ENCODE data around the gene TMEM158.

The TMEM158 gene

GRCh38 chr3:45198264-45199260 is 27.5 kb downstream of the TMEM158 start:
- no peak for DNase-seq

DNA sequence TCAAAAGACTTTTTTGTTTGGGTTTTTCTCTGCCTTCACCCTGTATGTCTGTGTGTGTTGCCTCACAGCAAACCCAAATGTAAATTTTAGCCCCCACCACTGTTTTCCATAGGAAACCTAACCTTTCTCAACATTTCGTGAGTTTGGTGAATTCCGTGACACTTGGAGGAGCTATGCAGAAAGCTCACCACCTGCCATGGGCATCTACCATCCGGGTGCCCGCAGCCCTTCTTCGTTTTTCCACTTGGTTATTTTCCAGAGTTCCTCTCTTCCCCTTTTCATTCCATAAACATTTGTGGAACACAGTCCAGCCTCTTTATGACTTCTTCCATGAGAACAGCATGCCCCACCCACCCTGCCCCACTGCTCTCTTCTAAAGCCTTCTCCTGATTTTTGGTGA is 31.3 kb downstream of the TMEM158 start:
- no peak for DNase-seq

DNA sequence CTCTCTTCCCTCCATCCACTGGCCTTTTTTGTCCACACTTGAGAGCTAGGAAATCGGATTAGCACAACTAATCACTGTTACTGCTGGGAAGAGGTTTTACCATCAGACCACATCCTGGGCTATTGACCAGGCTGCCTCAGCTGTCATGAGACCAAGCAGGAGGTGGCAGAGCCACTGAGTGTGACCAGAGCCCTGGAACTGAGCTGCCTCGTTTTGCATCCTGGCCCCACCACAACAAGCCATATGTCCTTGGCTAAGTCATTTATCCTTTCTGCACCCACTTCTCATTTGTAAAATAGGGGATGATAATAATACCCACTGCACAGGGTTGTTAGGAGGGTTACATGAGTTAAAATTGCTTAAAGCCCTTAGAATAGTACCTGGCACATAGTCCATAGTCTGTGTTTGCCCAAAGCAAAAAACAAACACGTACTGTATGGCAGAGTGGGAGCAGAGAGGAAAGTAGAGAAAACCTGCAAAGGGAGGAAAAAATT is 34.1 kb downstream of the TMEM158 start:
- no peak for DNase-seq

DNA sequence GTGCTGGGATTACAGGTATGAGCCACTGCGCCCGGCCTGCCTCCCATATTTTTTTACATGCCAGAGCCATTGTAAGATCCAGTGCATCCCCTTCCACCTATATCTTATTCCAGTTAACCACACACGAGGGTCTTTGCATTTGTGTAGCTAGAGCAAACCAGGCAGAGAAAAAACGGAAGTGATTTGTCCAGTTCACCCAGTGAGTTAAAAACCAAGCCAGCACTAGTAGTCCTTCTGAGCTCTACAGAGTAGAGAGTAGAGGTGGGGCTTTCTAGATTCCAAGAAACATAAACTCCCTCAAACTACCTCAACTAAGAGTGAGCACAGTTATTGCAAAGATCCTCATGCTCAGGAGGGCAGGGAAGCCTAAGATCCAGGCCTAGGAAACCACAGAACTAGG is 34.7 kb downstream of the TMEM158 start:
- DNase-seq, result no peak

- DNase-seq, result no peak
Observed at GRCh38 chr3:45188719-45189659, 37.1 kb downstream of the TMEM158 start.

GRCh38 chr3:45187694-45188141 is 38.4 kb downstream of the TMEM158 start:
- no peak for DNase-seq

GRCh38 chr3:45186871-45187270 is 39.2 kb downstream of the TMEM158 start:
- no peak for DNase-seq

DNA sequence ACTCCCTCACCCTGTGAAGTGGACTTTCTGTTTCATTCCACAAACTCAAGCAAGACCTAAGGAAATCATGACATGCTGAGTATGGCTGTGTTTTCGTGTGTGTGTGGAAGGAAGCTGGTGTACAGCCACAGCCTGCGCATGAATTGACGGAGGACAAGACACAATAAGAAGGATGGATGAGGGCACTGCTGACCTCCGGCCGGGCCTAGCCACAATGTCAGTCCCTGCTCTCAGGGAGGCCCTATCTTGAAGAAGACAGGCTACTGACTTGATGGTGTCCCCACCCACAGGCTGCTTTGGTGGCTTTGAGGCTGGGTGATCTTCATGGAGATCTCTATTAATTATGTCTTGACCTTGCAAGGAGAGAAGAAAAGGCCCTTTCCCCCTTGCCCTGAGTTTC is 40.6 kb downstream of the TMEM158 start:
- DNase-seq, result no peak

DNA sequence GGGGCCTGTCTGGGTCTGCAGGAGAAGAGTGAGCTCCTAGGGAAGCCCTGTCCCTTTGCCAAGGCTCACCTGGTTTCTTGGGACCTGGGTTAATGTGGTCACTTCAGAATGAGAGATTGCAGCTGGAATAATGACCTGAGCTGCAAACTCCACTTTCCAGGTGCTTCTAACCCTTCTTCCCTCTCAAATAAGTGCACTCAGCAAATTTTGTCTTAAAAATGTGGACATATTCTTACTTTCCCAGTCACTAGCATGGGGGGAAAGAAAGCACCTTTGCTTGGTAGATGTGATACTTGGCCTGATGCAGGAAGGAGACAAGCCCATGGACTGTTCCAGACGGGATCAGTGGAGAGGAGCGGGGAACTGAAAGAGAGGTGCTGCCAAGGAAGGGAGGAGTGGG is 41.0 kb downstream of the TMEM158 start:
- DNase-seq, result no peak

- DNase-seq, result no peak
Observed at GRCh38 chr3:45183872-45184262, 42.2 kb downstream of the TMEM158 start.

GRCh38 chr3:45182915-45183871 is 42.9 kb downstream of the TMEM158 start:
- DNase-seq, result no peak

DNA sequence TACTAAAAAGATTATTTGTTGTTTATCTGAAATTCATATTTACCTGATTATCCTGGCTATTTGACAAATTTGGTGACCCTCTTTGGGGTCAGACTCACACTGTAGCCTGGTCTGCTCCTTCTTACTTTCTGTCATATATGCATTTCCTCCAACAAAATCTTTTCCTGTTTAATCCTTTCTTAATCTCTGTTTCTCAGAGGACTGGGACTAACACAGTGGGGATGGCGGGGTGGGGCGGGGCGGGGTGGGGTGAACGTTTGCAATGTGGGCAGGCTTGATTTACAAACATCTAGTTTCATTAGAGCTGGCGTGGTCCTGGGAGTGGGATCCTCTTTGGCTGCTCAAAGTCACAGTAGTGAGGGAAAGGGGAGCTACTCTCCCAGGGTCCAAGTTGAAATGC is 44.6 kb downstream of the TMEM158 start:
- no peak for DNase-seq

GRCh38 chr3:45180899-45181298 is 45.2 kb downstream of the TMEM158 start:
- DNase-seq, result no peak

- no peak for DNase-seq
Observed at GRCh38 chr3:45180051-45180450, 46.0 kb downstream of the TMEM158 start.

DNA sequence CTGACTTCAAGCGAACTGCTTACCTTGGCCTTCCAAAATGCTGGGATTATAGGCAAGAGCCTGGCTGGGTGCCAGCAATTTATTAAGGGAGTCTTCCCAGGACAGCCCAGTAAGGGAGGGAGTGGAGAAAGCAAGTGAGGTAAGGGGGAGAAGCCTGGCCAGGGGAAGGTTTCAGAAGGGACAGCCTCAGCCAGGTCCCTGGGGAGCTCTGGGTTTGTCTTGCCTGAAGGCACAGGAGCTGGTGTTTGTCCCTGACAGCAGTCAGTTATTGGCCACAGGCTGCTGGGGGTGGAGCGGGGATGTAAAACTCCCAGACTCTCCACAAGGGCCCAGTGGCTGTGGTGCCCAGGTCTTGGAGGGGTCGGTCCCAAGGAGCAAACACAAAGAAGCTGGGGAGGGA is 46.9 kb downstream of the TMEM158 start:
- DNase-seq, result no peak

DNA sequence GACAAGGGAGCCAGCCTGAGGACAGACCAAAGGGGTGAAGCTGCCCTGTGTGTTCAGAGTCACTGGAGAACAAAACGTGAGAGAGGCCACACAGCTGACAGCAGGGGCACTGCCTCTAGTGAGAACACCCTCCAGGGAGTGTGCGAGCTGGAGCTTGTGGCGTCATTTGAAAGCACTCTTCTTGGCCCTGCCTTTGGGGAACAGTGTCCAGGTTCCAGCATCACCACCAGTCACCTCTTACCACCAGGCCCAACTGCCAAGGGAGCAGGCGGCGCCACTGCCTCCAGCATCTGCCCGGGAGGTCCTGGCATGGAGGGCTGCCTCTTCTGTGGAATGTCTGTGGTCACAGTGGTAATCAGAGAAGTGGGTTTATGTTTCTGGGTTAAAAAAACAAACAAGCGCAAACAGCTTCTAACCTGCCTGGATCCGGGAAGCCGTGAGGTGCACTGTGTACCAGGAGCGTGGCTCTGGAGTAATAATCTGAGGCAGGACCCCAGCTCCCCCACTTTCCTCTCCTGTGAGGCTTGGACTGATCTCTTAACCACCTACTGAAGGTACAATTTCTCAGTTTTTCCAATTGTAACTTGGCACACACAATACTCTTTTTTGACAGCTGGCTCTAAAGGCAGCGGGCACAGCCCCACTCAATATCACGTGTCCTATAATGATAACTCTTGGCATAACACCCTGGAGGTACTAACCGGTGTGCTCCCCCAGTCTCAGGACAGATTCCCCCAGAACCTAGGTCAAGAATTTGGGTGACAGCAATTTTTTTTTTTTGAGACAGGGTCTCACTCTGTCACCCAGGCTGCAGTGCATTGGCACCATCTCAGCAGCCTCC is 47.7 kb downstream of the TMEM158 start:
- DNase-seq, result no peak

- DNase-seq, result no peak
Observed at GRCh38 chr3:45176912-45177311, 49.2 kb downstream of the TMEM158 start.
